ENCODE results near the gene ARHGAP42. TPM values are rescaled to one million over a fixed set of nuclear protein-coding genes. Genes with fewer than 3 reads are reported as not detected.

Gene ARHGAP42
- total RNA-seq, 1 experiment from 2014 or later = 39.1 TPM

DNA sequence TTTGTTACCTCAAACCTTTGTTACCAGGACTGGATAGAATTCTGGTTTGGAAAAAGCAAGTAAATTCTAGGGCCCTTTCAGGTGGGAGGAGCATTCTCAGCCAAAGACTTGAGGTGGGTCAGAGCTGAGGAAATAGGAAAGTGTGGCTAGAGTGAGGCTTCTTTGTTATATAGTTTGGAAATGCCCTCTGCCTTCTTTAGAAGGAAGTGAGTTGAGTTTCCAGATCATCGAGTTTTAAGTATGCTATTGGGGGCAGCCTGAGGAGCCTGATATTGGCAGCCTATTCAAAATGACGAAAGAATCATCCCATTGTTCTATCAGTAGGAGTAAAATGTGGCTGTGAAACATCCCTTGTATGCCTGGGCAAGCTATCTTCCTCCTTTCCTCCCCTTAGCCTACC is 134.1 kb downstream of the ARHGAP42 start:
- Mint-ChIP-seq H3K36me3 (ENCODE audit: insufficient read depth in 1 of 3, low read depth in 3 of 3) (no peaks in the 10 kb centered on the region), H3K4me3 (no peak overlapping the region), H3K27me3 (ENCODE audit: low read depth) (no peaks in the 10 kb centered on the region), H3K4me1 (peaks cover 46 to 57% of the 10 kb centered on the region in 2 experiments), H3K27ac (peak overlapping the region; percentile 5 to 91 (median 86)), H3K9me3 (no peaks in the 10 kb centered on the region)
- no peak overlapping the region for H3K18ac ChIP-seq (ENCODE audit: insufficient read length, low read depth, low read length)
- peaks cover 10% of the 10 kb centered on the region; the same call in 1 of the 2 replicates for H3K4me1 ChIP-seq (ENCODE audit: insufficient read depth, low read length)
- no peak overlapping the region for H3K9ac ChIP-seq (ENCODE audit: extremely low read depth, insufficient read length, low read length)
- no peaks in the 10 kb centered on the region for H4K20me1 ChIP-seq (ENCODE audit: control insufficient read depth, insufficient read depth, insufficient read length)
- TF ChIP-seq, protein P1, sequence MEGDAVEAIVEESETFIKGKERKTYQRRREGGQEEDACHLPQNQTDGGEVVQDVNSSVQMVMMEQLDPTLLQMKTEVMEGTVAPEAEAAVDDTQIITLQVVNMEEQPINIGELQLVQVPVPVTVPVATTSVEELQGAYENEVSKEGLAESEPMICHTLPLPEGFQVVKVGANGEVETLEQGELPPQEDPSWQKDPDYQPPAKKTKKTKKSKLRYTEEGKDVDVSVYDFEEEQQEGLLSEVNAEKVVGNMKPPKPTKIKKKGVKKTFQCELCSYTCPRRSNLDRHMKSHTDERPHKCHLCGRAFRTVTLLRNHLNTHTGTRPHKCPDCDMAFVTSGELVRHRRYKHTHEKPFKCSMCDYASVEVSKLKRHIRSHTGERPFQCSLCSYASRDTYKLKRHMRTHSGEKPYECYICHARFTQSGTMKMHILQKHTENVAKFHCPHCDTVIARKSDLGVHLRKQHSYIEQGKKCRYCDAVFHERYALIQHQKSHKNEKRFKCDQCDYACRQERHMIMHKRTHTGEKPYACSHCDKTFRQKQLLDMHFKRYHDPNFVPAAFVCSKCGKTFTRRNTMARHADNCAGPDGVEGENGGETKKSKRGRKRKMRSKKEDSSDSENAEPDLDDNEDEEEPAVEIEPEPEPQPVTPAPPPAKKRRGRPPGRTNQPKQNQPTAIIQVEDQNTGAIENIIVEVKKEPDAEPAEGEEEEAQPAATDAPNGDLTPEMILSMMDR (conservative IDR thresholded peaks at IDR 0.05) = no peak
- no peak overlapping the region for H4K8ac ChIP-seq (replicated peaks; ENCODE audit: insufficient read length, low read depth, low read length)
- H3K27ac ChIP-seq (ENCODE audit: insufficient read length, low read depth, low read length) = no peak overlapping the region
- no peak overlapping the region for H3K23ac ChIP-seq (ENCODE audit: insufficient read length, low read depth, low read length)
- no peak overlapping the region for H3K14ac ChIP-seq (ENCODE audit: insufficient read depth, low read length)
- H2BK120ac ChIP-seq (ENCODE audit: low read depth, low read length, poor library complexity, severe bottlenecking) = no peak overlapping the region
- no peak overlapping the region for H2AK5ac ChIP-seq (ENCODE audit: insufficient read length, low read length)
- WGBS (ENCODE audit: extremely low coverage, insufficient read length, low lambda C conversion rate) = no CpG with 5 or more reads among the region's 2 CpGs
- no peak overlapping the region for H2BK5ac ChIP-seq (ENCODE audit: insufficient read length, low read length)
- no peak overlapping the region for H3K4ac ChIP-seq (ENCODE audit: low read depth, low read length)
- H4K91ac ChIP-seq (ENCODE audit: insufficient read length, low read depth, low read length) = no peak overlapping the region
- H3K23me2 ChIP-seq (ENCODE audit: insufficient read length, low read depth, low read length, poor library complexity, severe bottlenecking) = no peaks in the 10 kb centered on the region
- no peak overlapping the region for H3T11ph ChIP-seq (ENCODE audit: low read length)
- no peak overlapping the region for H3K56ac ChIP-seq (ENCODE audit: insufficient read length, low read depth, low read length)
- no peak for DNase-seq
- no peaks in the 10 kb centered on the region; the same call in 1 of the 2 replicates for H3K79me2 ChIP-seq (ENCODE audit: insufficient read depth, low read length)
- no peak overlapping the region for H3K4me2 ChIP-seq (ENCODE audit: insufficient read depth, insufficient read length, low read length)
- H2BK12ac ChIP-seq (ENCODE audit: insufficient read length, low read depth, low read length) = no peak overlapping the region
- no peaks in the 10 kb centered on the region for H3K27me3 ChIP-seq (ENCODE audit: insufficient read depth, low read length)
- no peak overlapping the region for H4K5ac ChIP-seq (ENCODE audit: insufficient read length, low read depth, low read length)
- no peak overlapping the region for H2BK20ac ChIP-seq (ENCODE audit: low read depth, low read length, poor library complexity, severe bottlenecking)
- H2AFZ ChIP-seq (ENCODE audit: low read length) = no peak overlapping the region
- H2BK15ac ChIP-seq (ENCODE audit: low read depth, low read length) = no peak overlapping the region
- no peaks in the 10 kb centered on the region for H3K9me3 ChIP-seq (ENCODE audit: control insufficient read depth, low read depth, low read length)
- H3K79me1 ChIP-seq (ENCODE audit: insufficient read depth, low read depth, low read length, poor library complexity, severe bottlenecking) = no peaks in the 10 kb centered on the region

Measured in H9 (cell line).